Activated CD8-positive, alpha-beta memory T cell treated with anti-CD3 and anti-CD28 coated beads for 48 hours (primary cell): ENCODE results near the gene MAP4.
"Not testable (repeated sequence)": the region's sequence is repeated elsewhere in the genome, so short reads cannot be mapped to it uniquely, and the experiment has no call there.

Experiments used
- DNase-seq, 3 experiments: peaks; one replicate each; pipeline ENCODE4 v3.0.0-alpha.2; 2020; ENCODE audit warnings: low read depth in 2 of 3, low spot score in 2 of 3

Gene MAP4

GRCh38 chr3:48018841-48019240 is 2.6 kb upstream of the MAP4 start:
- DNase-seq = no peak

- no peak for DNase-seq
Observed at GRCh38 chr3:48015431-48016180, 610 bp downstream of the MAP4 start.

DNA sequence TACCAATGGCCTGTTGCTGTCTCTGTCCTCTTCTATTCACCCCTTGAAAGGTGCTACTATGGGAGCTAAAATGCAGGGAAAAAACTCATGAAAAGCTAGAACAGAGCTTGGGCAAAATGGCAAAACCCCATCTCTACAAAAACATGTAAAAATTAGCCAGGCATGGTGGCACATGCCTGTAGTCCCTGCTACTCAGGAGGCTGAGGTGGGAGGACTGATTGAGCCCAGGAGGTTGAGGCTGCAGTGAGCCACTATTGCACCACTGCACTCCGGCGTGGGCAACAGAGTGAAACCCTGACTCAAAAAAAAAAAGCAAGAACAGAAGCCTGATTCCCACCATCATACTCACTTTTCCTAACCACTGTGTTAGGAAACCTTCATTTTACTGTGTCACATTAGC is 1.9 kb downstream of the MAP4 start:
- DNase-seq = no peak

GRCh38 chr3:48013288-48013980 is 2.8 kb downstream of the MAP4 start:
- DNase-seq = no peak

DNA sequence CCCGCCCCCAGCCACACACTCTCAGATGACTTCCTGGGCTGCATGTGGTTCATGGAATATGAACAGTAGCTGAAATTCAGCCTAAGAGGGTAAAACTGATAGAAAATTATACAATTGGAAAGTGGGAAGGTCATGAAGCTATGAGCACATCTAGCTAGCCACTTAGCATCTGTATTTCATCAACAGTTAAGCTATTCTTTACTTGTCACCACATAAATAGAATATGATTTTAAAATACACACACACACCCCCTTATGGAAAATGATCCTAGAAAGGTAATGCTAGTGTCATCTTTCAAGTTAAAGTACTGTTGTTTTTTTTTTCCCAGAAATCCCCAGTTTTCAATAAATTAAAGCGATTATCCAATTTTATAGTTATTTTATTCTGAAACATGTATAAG is 3.6 kb downstream of the MAP4 start:
- DNase-seq = no peak

GRCh38 chr3:48008066-48008465 is 8.2 kb downstream of the MAP4 start:
- DNase-seq = not testable (repeated sequence)

- not testable (repeated sequence) for DNase-seq
Observed at GRCh38 chr3:48007361-48007760, 8.9 kb downstream of the MAP4 start.

DNA sequence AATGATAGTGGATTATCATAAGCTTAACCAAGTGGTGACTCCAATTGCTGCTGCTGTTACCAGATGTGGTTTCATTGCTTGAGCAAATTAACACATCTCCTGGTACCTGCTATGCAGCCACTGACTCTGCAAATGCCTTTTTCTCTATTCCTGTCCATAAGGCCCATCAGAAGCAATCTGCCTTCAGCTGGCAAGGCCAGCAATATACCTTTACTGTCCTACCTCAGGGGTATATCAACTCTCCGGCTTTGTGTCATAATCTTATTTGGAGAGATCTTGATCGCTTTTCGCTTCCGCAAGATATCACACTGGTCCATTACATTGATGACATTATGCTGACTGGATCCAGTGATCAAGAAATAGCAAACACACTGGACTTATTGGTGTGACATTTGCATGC is 9.4 kb downstream of the MAP4 start:
- not testable (repeated sequence) for DNase-seq

GRCh38 chr3:48004694-48005093 is 11.5 kb downstream of the MAP4 start:
- DNase-seq = no peak

- DNase-seq = no peak
Observed at GRCh38 chr3:48002787-48003186, 13.4 kb downstream of the MAP4 start.

DNA sequence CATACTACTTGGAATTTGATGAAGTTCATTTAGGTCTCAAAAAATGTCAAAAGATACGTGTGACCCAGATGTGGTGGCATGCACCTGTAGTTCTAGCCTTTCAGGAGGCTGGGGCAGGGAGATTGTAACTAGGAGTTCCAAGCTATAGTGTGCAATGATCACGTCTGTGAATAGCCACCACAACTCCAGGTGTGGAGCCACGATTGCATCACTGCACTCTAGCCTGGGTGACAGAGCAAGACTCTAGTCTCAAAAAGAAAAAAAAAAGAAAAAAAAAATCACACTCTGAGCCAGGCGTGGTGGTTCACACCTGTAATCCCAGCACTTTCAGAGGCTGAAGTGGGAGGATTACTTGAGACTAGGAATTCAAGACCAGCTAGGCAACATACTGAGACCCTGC is 14.2 kb downstream of the MAP4 start:
- no peak for DNase-seq

GRCh38 chr3:48000212-48000611 is 16.0 kb downstream of the MAP4 start:
- DNase-seq = no peak

- DNase-seq = no peak
Observed at GRCh38 chr3:47996440-47996839, 19.8 kb downstream of the MAP4 start.

DNA sequence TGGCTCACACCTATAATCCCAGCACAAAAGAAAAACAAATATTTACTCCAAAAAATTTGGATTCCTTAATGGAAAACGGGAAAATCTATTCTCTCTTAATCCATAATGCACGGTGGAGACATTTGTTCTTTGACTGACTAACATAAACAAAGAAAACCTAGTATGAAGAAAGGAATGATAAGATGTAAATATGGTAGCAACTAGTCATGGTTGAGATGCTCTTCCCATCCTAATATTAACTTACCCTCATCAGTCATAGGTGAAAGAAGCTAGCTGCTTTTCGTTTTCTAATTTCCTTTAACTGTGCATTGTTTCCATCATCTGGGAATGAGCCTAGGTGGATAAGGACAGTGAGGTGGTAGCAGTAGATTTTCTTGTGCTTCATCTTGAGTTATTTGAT is 22.0 kb downstream of the MAP4 start:
- DNase-seq = no peak

DNA sequence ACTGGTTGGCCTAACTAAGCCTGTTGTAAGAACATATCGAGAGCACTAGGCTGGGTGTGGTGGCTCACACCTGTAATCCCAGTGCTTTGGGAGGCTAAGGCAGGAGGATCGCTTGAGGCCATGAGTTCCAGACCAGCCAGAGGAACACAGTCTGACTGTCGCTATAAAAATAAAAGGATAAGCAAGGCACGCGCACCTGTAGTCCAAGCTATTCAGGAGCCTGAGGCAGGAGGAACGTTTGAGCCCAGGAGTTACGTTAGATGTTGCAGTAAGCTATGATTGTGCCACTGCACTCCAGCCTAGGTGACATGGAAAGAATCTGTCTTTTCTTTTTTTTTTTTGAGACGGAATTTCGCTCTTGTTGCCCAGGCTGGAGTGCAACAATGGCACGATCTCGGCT is 24.9 kb downstream of the MAP4 start:
- DNase-seq = no peak

DNA sequence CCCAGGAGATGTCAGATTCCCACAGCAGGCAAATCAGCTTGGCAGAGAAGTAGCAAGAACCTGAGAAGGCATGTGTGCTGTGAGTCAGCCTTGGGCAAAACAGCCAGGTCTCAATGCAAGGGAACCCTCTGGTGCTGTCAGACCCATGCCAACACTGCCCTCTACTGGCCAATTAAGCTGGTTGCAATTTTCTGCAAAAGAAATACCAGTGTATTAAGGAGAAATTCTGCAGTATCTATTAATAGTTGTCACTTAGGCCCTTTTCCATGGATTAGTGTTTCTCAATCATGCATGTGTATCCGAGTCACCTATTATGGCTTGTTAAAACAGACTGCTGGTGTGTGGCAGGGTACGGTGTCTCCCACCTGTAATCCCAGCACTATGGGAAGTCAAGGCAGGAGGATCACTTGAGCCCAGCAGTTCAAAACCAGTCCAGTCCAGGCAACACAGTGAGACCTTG is 26.2 kb downstream of the MAP4 start:
- peak in 2 of 3 experiments; percentile 16 to 46 for DNase-seq

- no peak for DNase-seq
Observed at GRCh38 chr3:47985381-47985780, 30.8 kb downstream of the MAP4 start.

DNA sequence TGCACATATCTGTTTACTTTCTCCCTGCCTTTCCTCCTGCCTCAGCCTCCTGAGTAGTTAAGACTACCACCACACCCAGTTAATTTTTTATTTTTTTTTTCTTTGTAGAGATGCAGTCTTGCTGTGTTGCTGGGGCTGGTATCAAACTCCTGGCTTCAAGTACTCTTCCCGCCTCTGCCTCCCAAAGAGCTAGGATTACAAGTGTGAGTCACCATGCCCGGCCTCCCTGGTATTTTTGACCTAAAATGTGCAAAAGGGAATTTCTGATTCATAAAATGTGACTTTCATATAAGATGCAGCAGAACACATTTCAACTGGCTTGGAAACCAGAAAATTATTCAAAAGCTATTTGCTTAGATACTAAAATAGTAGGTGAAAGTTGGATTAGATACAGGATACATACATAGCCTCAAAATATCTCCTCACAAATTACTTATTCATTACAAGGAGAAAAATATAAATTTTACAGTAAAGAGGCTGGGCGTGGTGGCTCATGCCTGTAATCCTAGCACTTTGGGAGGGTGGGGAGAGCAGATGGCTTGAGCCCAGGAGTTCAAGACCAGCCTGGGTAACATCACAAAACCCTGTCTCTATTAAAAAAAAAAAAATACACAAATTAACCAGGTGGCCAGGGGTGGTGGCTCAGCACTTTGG is 32.0 kb downstream of the MAP4 start:
- no peak for DNase-seq

- no peak for DNase-seq
Observed at GRCh38 chr3:47980795-47981194, 35.4 kb downstream of the MAP4 start.

DNA sequence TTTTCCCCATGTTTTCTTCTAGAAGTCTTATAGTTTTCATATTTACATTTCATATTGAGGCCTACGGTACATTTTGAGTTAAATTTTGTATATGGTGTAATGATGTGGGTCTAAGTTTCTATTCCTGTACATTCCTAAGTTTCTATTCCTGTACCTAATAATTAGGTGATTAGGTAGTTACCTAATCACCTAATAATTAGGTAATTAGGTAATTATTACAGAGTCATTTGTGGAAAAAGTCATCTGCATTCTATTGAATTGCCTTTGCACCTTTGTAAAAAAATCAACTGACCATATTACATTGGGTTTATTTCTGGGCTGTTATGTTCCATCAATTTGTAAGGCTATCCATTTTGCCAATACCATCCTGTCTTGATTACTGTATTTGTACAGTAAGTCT is 37.1 kb downstream of the MAP4 start:
- no peak for DNase-seq

GRCh38 chr3:47978386-47978785 is 37.8 kb downstream of the MAP4 start:
- no peak for DNase-seq

GRCh38 chr3:47976135-47976732 is 40.0 kb downstream of the MAP4 start:
- DNase-seq = no peak
